Stimulated activated naive B cell treated with anti-CD40 and anti-IgM and Interleukin-4, amounts not matched to agents 10 μg/mL and 1 μg/mL and 100 μg/mL, for 72 hours (primary cell): ENCODE measurements around the gene PARVB.

Experiments
- ATAC-seq, 2 donors: fragments of 150-1000 bp; cut with Tn5 transposase; replicated peaks; 2 replicates each; pipeline ENCODE4 v1.10.0; 2021; ENCODE audit warnings: moderate library complexity in 1 of 2
- DNase-seq: peaks from one replicate; pipeline ENCODE4 v3.0.0; 2021
- H3K27ac Mint-ChIP-seq: one replicate; pipeline ENCODE4 v1.8.0; 2022; ENCODE audit warnings: mild to moderate bottlenecking, mixed read lengths
- H3K27me3 Mint-ChIP-seq, 2 donors: one replicate each; pipeline ENCODE4 v1.8.0; 2022; ENCODE audit warnings: mixed read lengths in 2 of 2
- H3K36me3 Mint-ChIP-seq, 2 donors: one replicate each; pipeline ENCODE4 v1.8.0; 2022; ENCODE audit warnings: mixed read lengths in 2 of 2, mild to moderate bottlenecking in 1 of 2
- H3K4me1 Mint-ChIP-seq, 2 donors: one replicate each; pipeline ENCODE4 v1.8.0; 2022; ENCODE audit warnings: mixed read lengths in 2 of 2, mild to moderate bottlenecking in 1 of 2
- H3K4me3 Mint-ChIP-seq, 2 donors: one replicate each; pipeline ENCODE4 v1.8.0; 2022; ENCODE audit warnings: mild to moderate bottlenecking in 2 of 2, mixed read lengths in 2 of 2, moderate library complexity in 1 of 2
- H3K9me3 Mint-ChIP-seq, 2 donors: one replicate each; pipeline ENCODE4 v1.8.0; 2022; ENCODE audit warnings: mixed read lengths in 2 of 2, mild to moderate bottlenecking in 1 of 2

Gene PARVB

GRCh38 chr22:44026066-44026629 lies 2.0 kb downstream of the PARVB start:
- H3K27me3 Mint-ChIP-seq, result no peaks in the 10 kb centered on the region
- peaks cover 35 to 73% of the 10 kb centered on the region in 2 donors for H3K36me3 Mint-ChIP-seq
- no peak for DNase-seq
- H3K27ac Mint-ChIP-seq, result peak overlapping the region; percentile 100
- no peaks in the 10 kb centered on the region for H3K9me3 Mint-ChIP-seq
- no peak for ATAC-seq
- peaks cover 64 to 89% of the 10 kb centered on the region in 2 donors for H3K4me1 Mint-ChIP-seq
- H3K4me3 Mint-ChIP-seq, result peak overlapping the region; percentile 87 to 97

DNA sequence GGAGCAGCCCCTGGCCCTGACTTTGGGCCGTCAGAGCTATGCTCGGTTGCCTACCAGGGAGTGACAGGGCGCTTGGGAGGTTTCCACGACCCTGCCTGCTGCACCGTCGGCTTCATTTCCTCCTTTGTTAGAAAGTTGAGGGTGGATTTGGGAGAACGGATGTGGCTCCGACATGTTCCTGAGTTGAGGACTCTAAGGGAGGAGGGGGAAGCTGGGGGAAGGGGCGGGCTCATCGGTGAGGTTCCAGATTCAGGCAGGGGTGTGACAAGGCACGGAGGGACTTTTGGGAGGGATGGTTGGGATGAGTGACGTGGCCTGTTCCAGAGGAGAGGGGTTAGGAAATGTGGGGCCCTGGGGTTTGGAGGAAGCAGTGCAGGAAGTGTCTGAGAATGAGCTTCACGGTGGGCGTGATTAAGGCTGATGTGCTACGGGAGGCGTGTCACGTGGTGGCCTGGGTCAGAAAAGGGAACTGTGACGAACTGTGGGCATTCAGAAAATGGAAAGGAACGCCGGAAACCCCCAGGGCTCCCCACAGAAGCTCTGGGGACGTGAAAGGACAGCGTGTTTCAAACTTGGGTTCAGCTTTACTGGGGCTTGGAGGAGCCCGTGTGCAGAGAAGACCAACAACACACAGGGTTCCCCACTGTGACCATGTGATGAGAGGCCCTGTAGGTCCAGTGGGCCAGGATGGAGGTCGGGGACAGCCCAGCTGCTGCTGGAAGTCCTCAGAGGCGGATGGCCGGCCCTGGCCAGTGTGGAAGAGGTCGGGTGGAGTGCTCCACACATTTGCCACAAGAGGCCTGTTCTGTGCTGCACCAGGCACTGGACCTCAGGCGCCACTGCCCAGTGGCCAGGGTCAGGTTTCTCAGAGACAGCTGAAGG lies 2.8 kb downstream of the PARVB start:
- Mint-ChIP-seq H3K4me3 (peak overlapping the region; percentile 87 to 97), H3K9me3 (no peaks in the 10 kb centered on the region), H3K27ac (peak overlapping the region; percentile 100), H3K27me3 (no peaks in the 10 kb centered on the region), H3K36me3 (peaks cover 41 to 74% of the 10 kb centered on the region in 2 donors), H3K4me1 (peaks cover 64 to 89% of the 10 kb centered on the region in 2 donors)
- ATAC-seq (peak; percentile 65 to 76), DNase-seq (peak; percentile 92)

DNA sequence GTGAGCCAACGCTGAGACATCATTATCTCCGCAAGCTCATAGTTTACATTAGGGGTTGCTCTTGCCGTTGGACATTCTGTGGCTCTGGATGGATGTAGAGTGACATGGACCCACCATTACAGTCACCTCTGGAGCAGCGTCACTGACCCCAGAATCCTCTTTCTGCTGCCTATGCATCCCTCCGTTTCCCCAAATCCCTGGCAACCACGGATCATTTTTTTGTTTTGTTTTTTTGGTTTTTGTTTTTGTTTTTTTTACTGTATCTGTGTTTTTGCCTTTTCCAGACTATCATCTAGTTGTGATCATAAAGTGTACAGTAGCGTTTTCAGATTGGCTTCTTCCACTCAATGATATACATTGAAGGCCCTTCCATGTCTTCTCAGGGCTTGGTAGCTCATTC lies 4.0 kb downstream of the PARVB start:
- Mint-ChIP-seq H3K4me3 (peak overlapping the region; percentile 5 to 50), H3K4me1 (peaks cover 61 to 86% of the 10 kb centered on the region in 2 donors), H3K36me3 (peaks cover 37 to 75% of the 10 kb centered on the region in 2 donors), H3K27ac (peak overlapping the region; percentile 74), H3K27me3 (no peaks in the 10 kb centered on the region), H3K9me3 (no peaks in the 10 kb centered on the region)
- DNase-seq (no peak), ATAC-seq (no peak)

- no peak for DNase-seq
Measured at GRCh38 chr22:44029069-44029468, 5.0 kb downstream of the PARVB start.

DNA sequence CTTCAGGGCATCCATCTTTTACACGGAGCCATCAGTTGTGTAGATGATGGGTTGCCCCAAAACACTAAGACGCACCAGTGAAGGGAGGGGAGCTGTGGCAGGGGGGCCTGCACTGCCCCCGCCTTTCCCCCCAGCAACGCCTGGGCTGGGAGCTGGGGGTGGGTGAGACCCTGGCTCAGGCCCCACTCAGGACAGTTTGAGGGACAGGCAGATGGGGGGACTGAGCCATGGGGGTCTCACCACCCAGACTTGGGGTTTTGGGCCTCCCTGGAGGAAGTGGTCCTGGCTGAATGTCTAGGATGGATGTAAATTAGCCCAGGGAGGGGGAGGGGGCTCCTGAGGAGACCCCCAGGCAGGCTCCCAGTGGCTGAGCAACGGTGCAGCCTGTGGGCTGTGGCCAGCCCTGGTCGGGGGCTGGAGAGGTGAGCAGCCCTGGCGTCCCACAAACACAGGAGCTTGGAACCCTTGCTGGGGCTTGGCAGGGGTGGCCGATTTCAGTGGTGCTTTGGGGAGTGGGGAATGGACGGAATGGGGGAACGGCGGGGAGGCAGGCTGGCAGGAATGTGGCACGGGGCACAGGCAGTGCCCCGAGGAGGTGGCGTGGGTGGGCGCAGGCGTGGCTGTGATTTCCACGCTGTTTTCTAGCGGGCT lies 6.1 kb downstream of the PARVB start:
- Mint-ChIP-seq H3K4me3 (peak overlapping the region; percentile 4 to 30), H3K36me3 (peaks cover 34 to 63% of the 10 kb centered on the region in 2 donors), H3K27me3 (no peaks in the 10 kb centered on the region), H3K9me3 (no peaks in the 10 kb centered on the region), H3K4me1 (peaks cover 56 to 75% of the 10 kb centered on the region in 2 donors), H3K27ac (peak overlapping the region; percentile 82)
- no peak for ATAC-seq
- DNase-seq, result no peak

More at GRCh38 chr22:44029069-44029468, 5.0 kb downstream of the PARVB start:
- Mint-ChIP-seq H3K36me3 (peaks cover 34 to 69% of the 10 kb centered on the region in 2 donors), H3K9me3 (no peaks in the 10 kb centered on the region), H3K4me3 (peak overlapping the region; percentile 17 to 19), H3K4me1 (peaks cover 56 to 78% of the 10 kb centered on the region in 2 donors), H3K27ac (peak overlapping the region; percentile 83), H3K27me3 (no peaks in the 10 kb centered on the region)
- ATAC-seq, result no peak

DNA sequence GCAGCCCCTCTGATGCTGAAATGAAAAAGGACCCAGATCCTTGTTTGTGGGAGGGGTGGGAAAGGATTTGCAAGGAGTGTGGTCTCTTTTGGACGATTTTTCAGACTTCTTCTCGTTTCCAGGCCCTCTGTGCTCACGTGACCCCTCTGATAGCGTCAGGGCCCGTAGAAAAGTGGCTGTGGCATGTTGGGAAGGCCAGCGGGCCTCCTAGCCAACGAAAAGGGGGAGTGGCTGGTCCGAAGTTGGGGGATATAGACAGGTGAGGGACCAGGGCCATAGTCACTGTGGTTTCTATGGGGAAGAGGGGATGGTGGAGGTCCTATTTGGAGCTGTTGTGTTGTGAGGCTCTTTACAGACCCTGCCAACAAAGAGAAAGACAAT lies 6.6 kb downstream of the PARVB start:
- H3K4me3 Mint-ChIP-seq, result peak overlapping the region in 1 of 2 donors; percentile 4
- peak overlapping the region; percentile 82 for H3K27ac Mint-ChIP-seq
- ATAC-seq (no peak), DNase-seq (no peak)
- H3K36me3 Mint-ChIP-seq, result peaks cover 32 to 61% of the 10 kb centered on the region in 2 donors
- peaks cover 53 to 70% of the 10 kb centered on the region in 2 donors for H3K4me1 Mint-ChIP-seq
- H3K9me3 Mint-ChIP-seq, result no peaks in the 10 kb centered on the region
- no peaks in the 10 kb centered on the region for H3K27me3 Mint-ChIP-seq

DNA sequence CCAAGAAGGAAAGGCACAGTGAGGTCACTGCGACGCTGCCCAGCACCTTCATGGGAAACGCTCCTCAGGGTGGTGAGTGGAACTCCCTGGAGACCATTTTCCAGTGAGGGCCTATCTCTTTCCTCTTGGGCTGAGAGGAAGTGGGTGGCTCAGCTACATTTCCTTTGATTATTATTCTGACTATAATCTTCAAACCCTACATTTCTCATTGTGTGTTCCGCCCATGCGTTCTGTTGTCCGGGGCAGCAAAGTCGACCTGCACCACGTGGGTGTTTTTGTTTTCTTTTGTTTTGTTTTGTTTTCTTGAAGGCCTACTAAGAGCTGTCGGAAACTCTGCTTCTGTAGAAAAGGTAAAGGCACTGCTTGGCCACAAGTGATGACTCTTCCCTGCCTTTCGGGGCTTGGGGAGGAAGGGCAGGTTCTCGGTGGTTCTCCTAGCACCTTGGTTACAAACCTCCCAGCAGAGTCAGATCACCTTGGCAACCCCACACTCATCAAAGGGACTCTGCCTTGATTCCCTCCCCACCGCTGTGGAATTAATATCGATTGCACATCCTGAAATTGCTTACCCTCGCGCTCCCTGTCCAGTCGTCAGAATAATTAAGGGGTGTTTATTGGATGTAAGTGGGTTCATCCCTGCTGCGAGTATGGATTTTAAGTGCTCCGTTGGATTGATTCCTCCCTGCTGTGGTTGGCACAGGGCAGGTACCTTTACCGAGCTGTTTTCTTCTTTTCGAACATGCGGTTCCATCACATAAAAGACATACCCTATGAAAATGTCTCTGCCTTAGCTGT lies 7.3 kb downstream of the PARVB start:
- H3K27me3 Mint-ChIP-seq, result no peaks in the 10 kb centered on the region
- no peaks in the 10 kb centered on the region for H3K9me3 Mint-ChIP-seq
- peak overlapping the region; percentile 82 for H3K27ac Mint-ChIP-seq
- DNase-seq (no peak), ATAC-seq (no peak)
- H3K36me3 Mint-ChIP-seq, result peaks cover 28 to 54% of the 10 kb centered on the region in 2 donors
- H3K4me1 Mint-ChIP-seq, result peaks cover 47 to 63% of the 10 kb centered on the region in 2 donors
- peak overlapping the region; percentile 11 to 13 for H3K4me3 Mint-ChIP-seq

DNA sequence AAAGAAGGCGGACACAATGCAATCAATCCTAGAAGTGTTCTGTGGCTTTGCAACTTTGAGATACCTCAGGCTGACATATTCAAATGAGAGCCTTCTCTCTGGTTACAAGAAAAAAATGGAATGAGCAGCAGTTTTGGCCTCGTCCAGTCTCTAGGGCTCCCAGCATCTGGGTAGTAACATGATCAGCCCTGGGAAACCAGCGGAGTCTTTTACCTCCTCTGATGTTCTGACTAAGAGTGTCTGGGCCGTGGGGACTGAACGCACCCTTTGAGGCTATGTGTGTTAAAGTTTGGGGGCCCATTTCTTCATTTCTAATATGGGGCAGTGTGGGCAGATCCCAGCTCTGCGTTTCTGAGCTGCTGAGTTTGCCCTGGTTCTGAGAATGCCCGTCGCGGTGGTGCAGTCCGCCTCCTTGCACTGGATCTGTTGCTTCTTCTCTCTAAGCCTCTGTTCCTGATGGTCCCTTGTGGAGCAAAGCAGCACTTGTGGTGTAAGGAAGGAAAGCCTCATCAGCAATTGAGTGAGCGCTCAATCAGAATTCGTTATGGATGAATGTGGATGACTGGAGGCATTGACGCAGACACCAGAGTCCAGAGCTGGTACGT lies 8.1 kb downstream of the PARVB start:
- no peak for DNase-seq
- Mint-ChIP-seq H3K9me3 (no peaks in the 10 kb centered on the region), H3K27ac (peak overlapping the region; percentile 51)

GRCh38 chr22:44033287-44033686 lies 9.2 kb downstream of the PARVB start:
- peaks cover 33 to 56% of the 10 kb centered on the region in 2 donors for H3K4me1 Mint-ChIP-seq
- no peaks in the 10 kb centered on the region for H3K27me3 Mint-ChIP-seq
- ATAC-seq, result no peak
- peaks cover 27 to 46% of the 10 kb centered on the region in 2 donors for H3K36me3 Mint-ChIP-seq
- H3K9me3 Mint-ChIP-seq, result no peaks in the 10 kb centered on the region
- DNase-seq, result no peak
- no peak overlapping the region for H3K27ac Mint-ChIP-seq
- no peak overlapping the region for H3K4me3 Mint-ChIP-seq

More for the DNA sequence above, 8.1 kb downstream of the PARVB start:
- H3K36me3 Mint-ChIP-seq, result peaks cover 25 to 45% of the 10 kb centered on the region in 2 donors
- no peak overlapping the region for H3K4me3 Mint-ChIP-seq
- H3K27me3 Mint-ChIP-seq, result no peaks in the 10 kb centered on the region
- H3K4me1 Mint-ChIP-seq, result peaks cover 39 to 57% of the 10 kb centered on the region in 2 donors
- no peak for ATAC-seq

GRCh38 chr22:44033694-44034093 lies 9.6 kb downstream of the PARVB start:
- Mint-ChIP-seq H3K4me1 (peaks cover 30 to 52% of the 10 kb centered on the region in 2 donors), H3K27me3 (no peaks in the 10 kb centered on the region), H3K4me3 (no peak overlapping the region), H3K36me3 (peaks cover 23 to 45% of the 10 kb centered on the region in 2 donors), H3K9me3 (no peaks in the 10 kb centered on the region), H3K27ac (no peak overlapping the region)
- DNase-seq (no peak), ATAC-seq (no peak)

DNA sequence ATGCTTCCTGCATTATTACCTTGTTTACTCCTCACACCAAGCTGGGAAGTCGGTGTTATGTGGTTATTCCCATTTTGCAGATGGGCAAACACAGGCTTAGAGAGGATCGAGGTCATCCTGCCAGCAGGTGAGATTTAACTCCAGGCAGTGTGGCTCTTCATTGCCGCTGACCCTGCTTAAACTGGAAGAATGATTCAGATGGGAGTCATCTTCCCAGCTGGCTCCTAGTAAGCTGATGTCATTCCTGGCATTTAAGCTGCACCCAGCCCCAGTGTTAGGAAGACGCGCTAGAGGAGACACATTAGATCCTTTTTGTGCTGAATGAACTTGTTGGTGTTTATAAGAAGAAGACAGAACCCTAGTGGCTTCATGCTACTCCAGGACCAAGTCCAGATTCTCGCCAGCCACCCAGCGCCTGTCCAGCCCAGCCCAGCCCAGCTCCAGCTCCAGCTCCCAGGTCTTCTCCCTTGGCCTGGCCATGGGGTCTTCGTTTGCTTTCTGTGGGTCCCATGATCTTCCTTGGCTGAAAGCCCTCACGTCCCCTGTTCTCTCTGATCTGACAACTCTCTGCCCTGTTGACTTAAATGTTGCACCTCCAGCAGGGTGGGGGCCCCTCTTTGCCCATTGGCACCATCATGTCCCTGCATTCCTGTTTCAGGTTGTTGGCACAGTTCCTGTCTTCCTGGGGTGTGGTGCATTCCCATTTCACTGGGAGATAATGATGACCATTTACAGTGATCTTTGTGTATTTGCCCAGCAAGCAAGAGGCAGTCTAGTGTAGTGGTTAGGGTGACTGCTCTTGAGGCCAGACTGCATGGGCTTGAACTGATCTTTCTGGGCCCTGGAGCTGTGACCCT lies 13.6 kb downstream of the PARVB start:
- DNase-seq (no peak), ATAC-seq (no peak)
- no peaks in the 10 kb centered on the region for H3K27me3 Mint-ChIP-seq
- peaks cover 0 to 2% of the 10 kb centered on the region in 2 donors for H3K9me3 Mint-ChIP-seq
- peaks cover 18 to 40% of the 10 kb centered on the region in 2 donors for H3K36me3 Mint-ChIP-seq
- peaks cover 21 to 36% of the 10 kb centered on the region in 2 donors for H3K4me1 Mint-ChIP-seq
- H3K4me3 Mint-ChIP-seq, result no peak overlapping the region
- no peak overlapping the region for H3K27ac Mint-ChIP-seq

GRCh38 chr22:44039566-44040171 lies 15.6 kb downstream of the PARVB start:
- Mint-ChIP-seq H3K9me3 (peaks cover 0 to 2% of the 10 kb centered on the region in 2 donors), H3K4me1 (peaks cover 31 to 55% of the 10 kb centered on the region in 2 donors), H3K27ac (no peak overlapping the region), H3K4me3 (no peak overlapping the region), H3K36me3 (peaks cover 28 to 51% of the 10 kb centered on the region in 2 donors), H3K27me3 (no peaks in the 10 kb centered on the region)
- ATAC-seq (no peak), DNase-seq (no peak)
